ENCODE data around the gene ZNF189. TPM values are rescaled to one million over a fixed set of nuclear protein-coding genes. Genes with fewer than 3 reads are reported as not detected.
"Not testable (repeated sequence)": the region's sequence is repeated elsewhere in the genome, so short reads cannot be mapped to it uniquely, and the experiment has no call there.

The ZNF189 gene
- total RNA-seq, 4 donors from 2014 or later = 22.3 to 24.7 (median 24.2) TPM

DNA sequence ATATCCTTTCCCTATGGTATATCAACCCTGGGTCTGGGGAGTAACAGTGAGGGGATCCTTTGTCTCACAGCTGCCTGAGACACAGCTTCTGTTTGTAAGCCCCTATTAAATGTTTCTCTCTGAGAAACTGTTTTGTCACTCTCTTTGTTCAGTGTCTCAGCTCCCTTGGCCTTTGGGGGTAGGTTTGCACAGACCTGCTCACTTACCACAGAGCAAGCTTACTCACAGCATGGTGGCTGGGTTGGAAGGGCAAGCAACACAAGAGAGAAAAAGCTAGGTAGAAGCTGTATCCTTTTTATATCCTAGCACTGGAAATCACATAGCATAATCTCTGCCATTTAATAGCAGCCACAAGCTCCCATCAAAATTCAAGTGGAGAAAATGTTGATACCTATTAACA lies 18.4 kb upstream of the ZNF189 start:
- peaks cover 0 to 1% (median 0%) of the 10 kb centered on the region in 3 donors for H3K36me3 ChIP-seq
- no peak overlapping the region for H3K4me3 ChIP-seq
- H3K27ac ChIP-seq = no peak overlapping the region
- H3K27me3 ChIP-seq = no peaks in the 10 kb centered on the region
- peaks cover 0 to 11% (median 2%) of the 10 kb centered on the region in 4 donors for H3K9me3 ChIP-seq
- no peaks in the 10 kb centered on the region for H3K4me1 ChIP-seq
- TF ChIP-seq POLR2A (IDR thresholded peaks at IDR 0.05) = no peak
- no peak for TF ChIP-seq EP300 (IDR thresholded peaks at IDR 0.05)
- TF ChIP-seq, protein P1, sequence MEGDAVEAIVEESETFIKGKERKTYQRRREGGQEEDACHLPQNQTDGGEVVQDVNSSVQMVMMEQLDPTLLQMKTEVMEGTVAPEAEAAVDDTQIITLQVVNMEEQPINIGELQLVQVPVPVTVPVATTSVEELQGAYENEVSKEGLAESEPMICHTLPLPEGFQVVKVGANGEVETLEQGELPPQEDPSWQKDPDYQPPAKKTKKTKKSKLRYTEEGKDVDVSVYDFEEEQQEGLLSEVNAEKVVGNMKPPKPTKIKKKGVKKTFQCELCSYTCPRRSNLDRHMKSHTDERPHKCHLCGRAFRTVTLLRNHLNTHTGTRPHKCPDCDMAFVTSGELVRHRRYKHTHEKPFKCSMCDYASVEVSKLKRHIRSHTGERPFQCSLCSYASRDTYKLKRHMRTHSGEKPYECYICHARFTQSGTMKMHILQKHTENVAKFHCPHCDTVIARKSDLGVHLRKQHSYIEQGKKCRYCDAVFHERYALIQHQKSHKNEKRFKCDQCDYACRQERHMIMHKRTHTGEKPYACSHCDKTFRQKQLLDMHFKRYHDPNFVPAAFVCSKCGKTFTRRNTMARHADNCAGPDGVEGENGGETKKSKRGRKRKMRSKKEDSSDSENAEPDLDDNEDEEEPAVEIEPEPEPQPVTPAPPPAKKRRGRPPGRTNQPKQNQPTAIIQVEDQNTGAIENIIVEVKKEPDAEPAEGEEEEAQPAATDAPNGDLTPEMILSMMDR (IDR thresholded peaks at IDR 0.05) = no peak
- no peak for DNase-seq (ENCODE audit: low spot score in 2 of 2)

DNA sequence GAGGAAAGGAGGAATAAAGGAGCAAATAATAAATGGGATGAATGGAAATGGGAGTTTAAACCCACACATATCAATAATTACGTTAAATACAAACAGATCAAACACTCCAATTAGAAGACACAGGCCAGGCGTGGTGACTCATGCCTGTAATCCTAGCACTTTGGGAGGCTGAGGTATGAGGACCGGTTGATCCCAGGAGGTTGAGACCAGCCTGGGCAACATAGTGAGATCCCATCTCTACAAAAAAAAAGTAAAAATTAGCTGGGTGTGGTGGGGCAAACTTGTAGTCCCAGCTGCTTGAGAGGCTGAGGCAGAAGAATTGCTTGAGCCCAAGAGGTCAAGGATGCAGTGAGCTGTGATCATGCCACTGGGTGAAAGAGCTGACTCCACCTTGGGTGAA lies 17.5 kb upstream of the ZNF189 start:
- Histone ChIP-seq H3K4me3 (no peak overlapping the region), H3K9me3 (peaks cover 0 to 15% (median 2%) of the 10 kb centered on the region in 4 donors), H3K36me3 (peaks cover 0 to 4% (median 0%) of the 10 kb centered on the region in 3 donors), H3K27me3 (no peaks in the 10 kb centered on the region), H3K27ac (no peak overlapping the region), H3K4me1 (no peaks in the 10 kb centered on the region)
- WGBS, 2 donors = 89 to 94% methylated on average over 3 of the region's 3 CpGs
- no peak for TF ChIP-seq POLR2A (IDR thresholded peaks at IDR 0.05)
- DNase-seq (ENCODE audit: low spot score in 2 of 2) = no peak

DNA sequence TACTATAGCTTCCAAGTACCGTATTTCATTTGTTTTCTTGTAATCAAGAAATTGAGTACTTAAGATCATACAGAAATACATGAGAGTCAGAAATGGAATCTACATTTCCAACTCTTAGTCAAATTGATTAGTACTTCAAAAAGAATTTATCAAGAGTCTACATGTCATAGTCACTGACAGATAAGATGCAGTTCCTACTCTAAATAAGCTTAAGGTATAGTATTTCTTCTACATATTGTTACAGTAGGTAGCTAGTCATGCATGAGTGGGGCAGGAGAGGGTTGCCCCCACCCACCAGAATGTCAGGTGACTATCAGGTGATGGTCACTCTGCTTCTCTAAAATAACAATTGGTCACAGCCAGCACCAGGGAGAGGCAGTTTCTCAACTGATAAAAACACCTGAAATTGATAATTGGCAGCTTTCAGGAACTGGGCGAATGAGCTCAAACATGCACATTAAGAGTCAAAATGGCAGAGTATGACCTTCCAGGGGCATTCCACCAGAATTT lies 16.8 kb upstream of the ZNF189 start:
- peaks cover 0 to 4% (median 0%) of the 10 kb centered on the region in 3 donors for H3K36me3 ChIP-seq
- no peak overlapping the region for H3K27ac ChIP-seq
- no peak for DNase-seq (ENCODE audit: low spot score in 2 of 2)
- TF ChIP-seq, protein P1 (IDR thresholded peaks at IDR 0.05) = no peak
- TF ChIP-seq POLR2A (IDR thresholded peaks at IDR 0.05) = no peak
- TF ChIP-seq EP300 (IDR thresholded peaks at IDR 0.05) = no peak
- no peak overlapping the region for H3K4me3 ChIP-seq
- WGBS, 2 donors = 94 to 97% methylated on average over 2 of the region's 2 CpGs
- no peaks in the 10 kb centered on the region for H3K4me1 ChIP-seq
- no peaks in the 10 kb centered on the region for H3K27me3 ChIP-seq
- H3K9me3 ChIP-seq = peaks cover 0 to 15% (median 2%) of the 10 kb centered on the region in 4 donors

DNA sequence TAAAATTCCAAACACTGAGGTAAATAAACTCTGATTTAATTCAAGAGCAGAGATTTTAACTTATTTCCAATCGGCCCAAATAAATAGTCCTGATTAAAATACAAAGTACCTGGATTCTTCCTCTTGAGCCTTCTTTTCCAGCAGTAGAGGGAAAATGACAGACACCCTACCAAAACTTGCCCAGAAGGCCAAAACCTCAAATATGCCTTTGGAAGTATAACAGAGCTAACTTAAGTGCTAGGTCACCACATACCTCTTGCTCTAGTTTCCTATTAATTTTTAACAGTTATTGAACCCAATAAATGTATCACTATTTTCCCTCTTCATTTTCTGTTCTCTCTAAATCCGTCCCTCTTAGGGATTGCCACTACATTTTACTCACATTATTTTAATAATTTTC lies 15.3 kb upstream of the ZNF189 start:
- Histone ChIP-seq H3K4me3 (no peak overlapping the region), H3K27me3 (no peaks in the 10 kb centered on the region), H3K36me3 (peaks cover 0 to 7% (median 0%) of the 10 kb centered on the region in 3 donors), H3K27ac (no peak overlapping the region), H3K9me3 (peaks cover 0 to 15% (median 2%) of the 10 kb centered on the region in 4 donors), H3K4me1 (peaks cover 0 to 6% (median 0%) of the 10 kb centered on the region in 4 donors)
- WGBS, 2 donors = 80% methylated on average over 2 of the region's 2 CpGs
- TF ChIP-seq POLR2A (IDR thresholded peaks at IDR 0.05) = no peak
- TF ChIP-seq, protein P1 (IDR thresholded peaks at IDR 0.05) = no peak
- no peak for TF ChIP-seq EP300 (IDR thresholded peaks at IDR 0.05)
- DNase-seq (ENCODE audit: low spot score in 2 of 2) = no peak

DNA sequence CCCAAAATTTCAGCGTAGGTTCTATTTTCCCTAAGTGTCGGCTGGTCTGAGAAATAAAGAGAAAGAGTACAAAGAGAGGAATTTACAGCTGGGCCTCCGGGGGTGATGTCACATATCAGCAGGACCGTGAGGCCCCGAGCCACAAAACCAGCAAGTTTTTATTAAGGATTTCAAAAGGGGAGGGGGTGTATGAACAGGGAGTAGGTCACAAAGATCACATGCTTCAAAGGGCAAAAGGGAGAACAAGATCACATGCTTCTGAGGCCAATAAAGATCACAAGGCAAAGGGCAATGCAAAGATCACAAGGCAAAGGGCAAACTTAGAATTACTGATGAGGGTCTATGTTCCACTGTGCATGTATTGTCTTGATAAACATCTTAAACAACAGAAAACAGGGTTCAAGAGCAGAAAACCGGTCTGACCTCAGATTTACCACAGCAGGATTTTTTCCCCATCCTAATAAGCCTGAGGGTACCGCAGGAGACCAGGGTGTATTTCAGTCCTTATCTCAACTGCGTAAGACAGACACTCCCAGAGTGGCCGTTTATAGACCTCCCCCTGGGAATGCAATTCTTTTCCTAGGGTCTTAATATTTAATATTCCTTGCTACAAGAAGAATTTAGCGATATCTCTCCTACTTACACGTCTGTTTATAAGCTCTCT lies 13.6 kb upstream of the ZNF189 start, which contains the start of gene BAAT:
BAAT (minus strand) TSS at position 134 of the 664 bp plus-strand sequence. CDS start 13,602 bp downstream, outside the sequence.
- not testable (repeated sequence) for H3K4me1 ChIP-seq; H3K4me3 ChIP-seq; H3K27me3 ChIP-seq; H3K27ac ChIP-seq; DNase-seq (ENCODE audit: low spot score in 2 of 2)
- 66 to 70% methylated on average over 11 of the region's 11 CpGs for WGBS, 2 donors
- Histone ChIP-seq H3K36me3 (peaks cover 0 to 22% (median 0%) of the 10 kb centered on the region in 3 donors), H3K9me3 (peaks cover 0 to 15% (median 2%) of the 10 kb centered on the region in 4 donors)

DNA sequence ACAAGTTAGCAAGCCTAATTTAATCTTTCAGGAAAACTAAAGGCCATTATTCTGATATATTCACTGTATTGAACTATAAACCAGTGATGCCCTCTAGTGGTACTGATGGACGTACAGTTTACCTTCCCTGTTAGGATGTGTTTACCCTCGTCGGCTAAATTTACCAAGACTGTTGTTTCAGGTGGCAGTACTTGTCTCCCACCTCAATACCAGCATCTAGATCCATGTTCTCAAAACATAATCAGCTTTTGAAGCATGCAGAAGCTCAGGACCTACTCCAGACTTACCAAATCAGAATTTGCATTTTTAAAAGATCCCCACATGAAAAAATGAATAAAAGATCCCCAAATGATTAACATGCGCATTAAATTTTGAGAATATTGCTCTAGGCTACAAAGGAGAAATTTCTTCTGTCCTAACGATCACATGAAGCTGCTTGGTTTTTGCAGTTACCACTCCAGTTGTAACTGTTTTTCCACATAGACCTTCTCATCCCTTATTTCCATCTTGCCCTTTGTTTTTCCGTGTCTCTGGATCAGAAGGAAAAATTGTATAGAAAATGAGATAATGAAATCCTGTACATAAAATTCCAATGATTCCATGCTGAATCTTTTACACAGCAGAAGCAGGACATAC lies 10.7 kb upstream of the ZNF189 start:
- no peak for DNase-seq (ENCODE audit: low spot score in 2 of 2)
- H3K27ac ChIP-seq = no peak overlapping the region
- peaks cover 0 to 6% (median 0%) of the 10 kb centered on the region in 4 donors for H3K4me1 ChIP-seq
- H3K4me3 ChIP-seq = no peak overlapping the region
- 31 to 36% methylated on average over 6 of the region's 6 CpGs for WGBS, 2 donors
- H3K9me3 ChIP-seq = peaks cover 0 to 20% (median 2%) of the 10 kb centered on the region in 4 donors
- TF ChIP-seq EP300 (IDR thresholded peaks at IDR 0.05) (no peak), POLR2A (IDR thresholded peaks at IDR 0.05) (no peak)
- TF ChIP-seq, protein P1 (IDR thresholded peaks at IDR 0.05) = peak in 4 of 5 experiments; percentile 16 to 45 (median 38)
- H3K36me3 ChIP-seq = peaks cover 0 to 33% (median 0%) of the 10 kb centered on the region in 3 donors
- no peaks in the 10 kb centered on the region for H3K27me3 ChIP-seq

All from tibial nerve (tissue), 4 donors.